Common myeloid progenitor, CD34-positive (primary cell): ENCODE data around the gene BHLHE40.
A peak's percentile ranks its signal among the peaks of the same experiment; 100 is the strongest.
"Not testable (repeated sequence)": the region's sequence is repeated elsewhere in the genome, so short reads cannot be mapped to it uniquely, and the experiment has no call there.

Experiments
- CTCF ChIA-PET: fragments of 350-600 bp; sonication (Branson Sonifier 250); formaldehyde crosslinking; loops from one replicate; lab custom pipeline; 2021; ENCODE audit warnings: antibody characterized with exemption; lab: Charles Lee
- POLR2A ChIA-PET: fragments of 350-600 bp; sonication (Branson Sonifier 250); formaldehyde crosslinking; loops from one replicate; lab custom pipeline; 2021; ENCODE audit warnings: antibody characterized with exemption; lab: Charles Lee
- DNase-seq, 3 donors: peaks; one replicate each; pipeline versions ENCODE4 v3.0.0 to v3.0.0-alpha.2; 2013
- H3K27ac ChIP-seq, 2 experiments: 1 replicate in 1 of 2; 2 replicates in 1 of 2; pipeline ENCODE4 v1.7.0; 2013; ENCODE audit warnings: inconsistent platforms in 2 of 2, low read length in 2 of 2, mild to moderate bottlenecking in 2 of 2, low read depth in 1 of 2, moderate library complexity in 1 of 2; ENCODE audit not compliant: severe bottlenecking in 2 of 2, insufficient read depth in 1 of 2, poor library complexity in 1 of 2
- H3K27me3 ChIP-seq, 5 experiments: replicated peaks in 2 of 5; 1 replicate in 3 of 5; 2 replicates in 2 of 5; pipeline versions ENCODE4 v1.6.1 to v1.7.0; 2013; ENCODE audit warnings: low read length in 4 of 5, mild to moderate bottlenecking in 2 of 5, moderate library complexity in 2 of 5, inconsistent platforms in 1 of 5; ENCODE audit not compliant: insufficient read depth in 5 of 5, control insufficient read depth in 4 of 5
- H3K36me3 ChIP-seq, 4 experiments: 1 replicate in 2 of 4; 2 replicates in 2 of 4; pipeline versions ENCODE4 v1.6.1 to v1.7.0; 2013; ENCODE audit warnings: low read length in 3 of 4, control low read depth in 1 of 4, mild to moderate bottlenecking in 1 of 4; ENCODE audit not compliant: control insufficient read depth in 4 of 4, insufficient read depth in 4 of 4
- H3K4me1 ChIP-seq, 4 experiments: 1 replicate in 3 of 4; 2 replicates in 1 of 4; pipeline versions ENCODE4 v1.6.1 to v1.7.1; 2013; ENCODE audit warnings: low read length in 3 of 4, mild to moderate bottlenecking in 3 of 4, control low read depth in 1 of 4, inconsistent platforms in 1 of 4, moderate library complexity in 1 of 4; ENCODE audit not compliant: control insufficient read depth in 4 of 4, insufficient read depth in 4 of 4; ENCODE audit errors: control extremely low read depth in 1 of 4
- H3K4me3 ChIP-seq, 7 experiments: 1 replicate in 4 of 7; 2 replicates in 3 of 7; pipeline versions ENCODE4 v1.5.1 to v1.7.0; 2013; ENCODE audit warnings: mild to moderate bottlenecking in 7 of 7, low read length in 6 of 7, moderate library complexity in 6 of 7, inconsistent platforms in 2 of 7, low read depth in 2 of 7, control low read depth in 1 of 7; ENCODE audit not compliant: insufficient read depth in 4 of 7, control insufficient read depth in 1 of 7; ENCODE audit errors: extremely low read depth in 1 of 7
- H3K9me3 ChIP-seq, 5 experiments: 1 replicate in 4 of 5; 2 replicates in 1 of 5; pipeline versions ENCODE4 v1.6.1 to v1.7.1; 2013; ENCODE audit warnings: low read length in 4 of 5, mild to moderate bottlenecking in 2 of 5, inconsistent platforms in 1 of 5, low read depth in 1 of 5, moderate library complexity in 1 of 5; ENCODE audit not compliant: control insufficient read depth in 4 of 5, insufficient read depth in 2 of 5; ENCODE audit errors: control extremely low read depth in 1 of 5
- WGBS: methylation state at CpG from one replicate; pipeline ENCODE4 v1.1.5; 2013; ENCODE audit not compliant: insufficient coverage; 5-methylcytosine and 5-hydroxymethylcytosine counted together

BHLHE40 gene

GRCh38 chr3:4957978-4958377, 21.3 kb upstream of the BHLHE40 start:
- ChIA-PET CTCF (interaction anchor here (0.6 to 1.4 kb wide), 4 partner anchors 9 to 142 kb away, joined by 3 to 5 read pairs (median 4); no protein-coding TSS in a partner anchor), POLR2A (interaction anchor here (0.6 kb wide), 1 partner anchor 146 kb away, joined by 3 read pairs; no protein-coding TSS in a partner anchor)
- H3K4me3 ChIP-seq, result no peak overlapping the region
- H3K4me1 ChIP-seq, result no peaks in the 10 kb centered on the region
- DNase-seq, result no peak
- peaks cover 1 to 10% (median 7%) of the 10 kb centered on the region in 5 experiments for H3K9me3 ChIP-seq
- no peak overlapping the region for H3K27ac ChIP-seq
- no peaks in the 10 kb centered on the region for H3K36me3 ChIP-seq
- H3K27me3 ChIP-seq, result no peaks in the 10 kb centered on the region
- WGBS, result 100% methylated on average over 3 of the region's 3 CpGs

GRCh38 chr3:4959180-4959579, 20.1 kb upstream of the BHLHE40 start:
- no peaks in the 10 kb centered on the region for H3K36me3 ChIP-seq
- CTCF ChIA-PET, result no interaction called here
- no peak overlapping the region for H3K27ac ChIP-seq
- H3K27me3 ChIP-seq, result no peaks in the 10 kb centered on the region
- peaks cover 1 to 10% (median 7%) of the 10 kb centered on the region in 5 experiments for H3K9me3 ChIP-seq
- no peak for DNase-seq
- WGBS, result no CpG with 5 or more reads among the region's 4 CpGs
- POLR2A ChIA-PET, result interaction anchor here (0.7 kb wide), 1 partner anchor 124 kb away, joined by 3 read pairs; no protein-coding TSS in a partner anchor
- H3K4me3 ChIP-seq, result no peak overlapping the region
- H3K4me1 ChIP-seq, result no peaks in the 10 kb centered on the region

- H3K36me3 ChIP-seq, H3K4me1 ChIP-seq, POLR2A ChIA-PET, DNase-seq, H3K27ac ChIP-seq, H3K27me3 ChIP-seq, H3K4me3 ChIP-seq: not testable (repeated sequence)
- 100% methylated on average over 2 of the region's 2 CpGs for WGBS
- CTCF ChIA-PET, result interaction anchor here (1.0 to 1.9 kb wide), 2 partner anchors 14 kb away, joined by 3 to 4 read pairs; no protein-coding TSS in a partner anchor
- peaks cover 1 to 12% (median 7%) of the 10 kb centered on the region in 5 experiments for H3K9me3 ChIP-seq
These were observed 17.4 kb upstream of the BHLHE40 start for GRCh38 chr3:4961865-4962264.

GRCh38 chr3:4963669-4964570, 15.3 kb upstream of the BHLHE40 start:
- CTCF ChIA-PET, result interaction anchor here (1.9 kb wide), 1 partner anchor 12 kb away, joined by 4 read pairs; no protein-coding TSS in a partner anchor
- DNase-seq, result no peak
- no CpG with 5 or more reads among the region's 1 CpG for WGBS
- POLR2A ChIA-PET, result interaction anchor here (0.6 kb wide), 1 partner anchor 105 kb away, joined by 3 read pairs; no protein-coding TSS in a partner anchor
- H3K4me3 ChIP-seq, result no peak overlapping the region
- no peaks in the 10 kb centered on the region for H3K27me3 ChIP-seq
- peaks cover 0 to 8% (median 4%) of the 10 kb centered on the region in 5 experiments for H3K9me3 ChIP-seq
- no peak overlapping the region for H3K27ac ChIP-seq
- peaks cover 0 to 1% (median 0%) of the 10 kb centered on the region in 4 experiments for H3K4me1 ChIP-seq
- no peaks in the 10 kb centered on the region for H3K36me3 ChIP-seq

- not testable (repeated sequence) for H3K27ac ChIP-seq, H3K36me3 ChIP-seq, H3K4me1 ChIP-seq, H3K27me3 ChIP-seq, H3K9me3 ChIP-seq, H3K4me3 ChIP-seq
- DNase-seq, result peak in 1 of 3 donors; percentile 26
- 68% methylated on average over 5 of the region's 5 CpGs for WGBS
- CTCF ChIA-PET, result interaction anchor here (1.8 to 2.1 kb wide), 3 partner anchors 8 to 11 kb away, joined by 4 to 5 read pairs (median 5); no protein-coding TSS in a partner anchor
- POLR2A ChIA-PET, result interaction anchor here (1.3 kb wide), 1 partner anchor 11 kb away, joined by 7 read pairs; no protein-coding TSS in a partner anchor
These were observed 13.2 kb upstream of the BHLHE40 start for GRCh38 chr3:4966006-4966405.

- CTCF ChIA-PET, result interaction anchor here (1.8 to 2.1 kb wide), 2 partner anchors 9 to 12 kb away, joined by 4 to 5 read pairs; no protein-coding TSS in a partner anchor
- POLR2A ChIA-PET, H3K27ac ChIP-seq, H3K4me1 ChIP-seq, H3K9me3 ChIP-seq, H3K27me3 ChIP-seq, DNase-seq, H3K4me3 ChIP-seq, H3K36me3 ChIP-seq: not testable (repeated sequence)
- no CpG with 5 or more reads among the region's 3 CpGs for WGBS
These were observed 11.6 kb upstream of the BHLHE40 start for GRCh38 chr3:4967683-4968082.

GRCh38 chr3:4971437-4971836, 7.8 kb upstream of the BHLHE40 start:
- H3K4me1 ChIP-seq, H3K36me3 ChIP-seq, H3K27ac ChIP-seq, POLR2A ChIA-PET, H3K9me3 ChIP-seq, DNase-seq, CTCF ChIA-PET, H3K27me3 ChIP-seq, H3K4me3 ChIP-seq: not testable (repeated sequence)
- WGBS, result no CpG with 5 or more reads among the region's 6 CpGs
